ENCODE results near the gene C3orf18. TPM values are rescaled to one million over a fixed set of nuclear protein-coding genes. Genes with fewer than 3 reads are reported as not detected.

The C3orf18 gene
- total and polyA plus RNA-seq, 7 donors, result 7.3 to 30.1 (median 17.0) TPM

- peaks cover 15 to 33% of the 10 kb centered on the region in 2 donors for H3K36me3 ChIP-seq (ENCODE audit: insufficient read depth in 1 of 2, low read depth in 1 of 2)
- DNase-seq (peak in 1 of 2 donors; percentile 67), ATAC-seq (no peak)
- no peaks in the 10 kb centered on the region for H3K9me3 ChIP-seq
- H3K27ac ChIP-seq, result peak overlapping the region; percentile 91
- intact Hi-C loops (cut with DNase I), result no loop called here
- 50 to 71% (median 63%) methylated on average over 29 of the region's 29 CpGs for WGBS, 3 donors
- H3K27me3 ChIP-seq (ENCODE audit: insufficient read depth in 3 of 3, low read length in 2 of 3), result no peaks in the 10 kb centered on the region
- H3K4me3 ChIP-seq, result peak overlapping the region; percentile 89
- peaks cover 81% of the 10 kb centered on the region for H3K4me1 ChIP-seq
- TF ChIP-seq, protein P1, sequence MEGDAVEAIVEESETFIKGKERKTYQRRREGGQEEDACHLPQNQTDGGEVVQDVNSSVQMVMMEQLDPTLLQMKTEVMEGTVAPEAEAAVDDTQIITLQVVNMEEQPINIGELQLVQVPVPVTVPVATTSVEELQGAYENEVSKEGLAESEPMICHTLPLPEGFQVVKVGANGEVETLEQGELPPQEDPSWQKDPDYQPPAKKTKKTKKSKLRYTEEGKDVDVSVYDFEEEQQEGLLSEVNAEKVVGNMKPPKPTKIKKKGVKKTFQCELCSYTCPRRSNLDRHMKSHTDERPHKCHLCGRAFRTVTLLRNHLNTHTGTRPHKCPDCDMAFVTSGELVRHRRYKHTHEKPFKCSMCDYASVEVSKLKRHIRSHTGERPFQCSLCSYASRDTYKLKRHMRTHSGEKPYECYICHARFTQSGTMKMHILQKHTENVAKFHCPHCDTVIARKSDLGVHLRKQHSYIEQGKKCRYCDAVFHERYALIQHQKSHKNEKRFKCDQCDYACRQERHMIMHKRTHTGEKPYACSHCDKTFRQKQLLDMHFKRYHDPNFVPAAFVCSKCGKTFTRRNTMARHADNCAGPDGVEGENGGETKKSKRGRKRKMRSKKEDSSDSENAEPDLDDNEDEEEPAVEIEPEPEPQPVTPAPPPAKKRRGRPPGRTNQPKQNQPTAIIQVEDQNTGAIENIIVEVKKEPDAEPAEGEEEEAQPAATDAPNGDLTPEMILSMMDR (IDR thresholded peaks at IDR 0.05), result no peak
Measured at GRCh38 chr3:50607271-50608091, 39.9 kb upstream of the C3orf18 start.

- ATAC-seq (no peak), DNase-seq (no peak)
- Histone ChIP-seq H3K4me1 (peaks cover 86% of the 10 kb centered on the region), H3K36me3 (ENCODE audit: insufficient read depth in 1 of 2, low read depth in 1 of 2) (peaks cover 15 to 33% of the 10 kb centered on the region in 2 donors), H3K4me3 (peak overlapping the region; percentile 89), H3K27me3 (ENCODE audit: insufficient read depth in 3 of 3, low read length in 2 of 3) (no peaks in the 10 kb centered on the region), H3K27ac (peak overlapping the region; percentile 91), H3K9me3 (no peaks in the 10 kb centered on the region)
- intact Hi-C loops (cut with DNase I), result no loop called here
- WGBS, 3 donors, result 63 to 72% (median 64%) methylated on average over 6 of the region's 6 CpGs
- TF ChIP-seq, protein P1 (IDR thresholded peaks at IDR 0.05), result no peak
Measured at GRCh38 chr3:50606596-50606995, 39.0 kb upstream of the C3orf18 start.

- peak; percentile 12 to 55 (median 34) for ATAC-seq
- no peaks in the 10 kb centered on the region for H3K9me3 ChIP-seq
- TF ChIP-seq, protein P1 (IDR thresholded peaks at IDR 0.05), result no peak
- H3K36me3 ChIP-seq (ENCODE audit: insufficient read depth in 1 of 2, low read depth in 1 of 2), result peaks cover 15 to 33% of the 10 kb centered on the region in 2 donors
- peak overlapping the region; percentile 91 for H3K27ac ChIP-seq
- 31 to 69% (median 33%) methylated on average over 5 of the region's 5 CpGs for WGBS, 3 donors
- intact Hi-C loops (cut with DNase I), result loop anchor here in 1 of 2 donors (2.0 kb wide), 1 partner anchor 23 kb away; no protein-coding TSS in a partner anchor
- peak overlapping the region; percentile 89 for H3K4me3 ChIP-seq
- H3K27me3 ChIP-seq (ENCODE audit: insufficient read depth in 3 of 3, low read length in 2 of 3), result no peaks in the 10 kb centered on the region
- H3K4me1 ChIP-seq, result peaks cover 89% of the 10 kb centered on the region
- peak in 1 of 2 donors; percentile 79 for DNase-seq
Measured at GRCh38 chr3:50605901-50606326, 38.4 kb upstream of the C3orf18 start.

DNA sequence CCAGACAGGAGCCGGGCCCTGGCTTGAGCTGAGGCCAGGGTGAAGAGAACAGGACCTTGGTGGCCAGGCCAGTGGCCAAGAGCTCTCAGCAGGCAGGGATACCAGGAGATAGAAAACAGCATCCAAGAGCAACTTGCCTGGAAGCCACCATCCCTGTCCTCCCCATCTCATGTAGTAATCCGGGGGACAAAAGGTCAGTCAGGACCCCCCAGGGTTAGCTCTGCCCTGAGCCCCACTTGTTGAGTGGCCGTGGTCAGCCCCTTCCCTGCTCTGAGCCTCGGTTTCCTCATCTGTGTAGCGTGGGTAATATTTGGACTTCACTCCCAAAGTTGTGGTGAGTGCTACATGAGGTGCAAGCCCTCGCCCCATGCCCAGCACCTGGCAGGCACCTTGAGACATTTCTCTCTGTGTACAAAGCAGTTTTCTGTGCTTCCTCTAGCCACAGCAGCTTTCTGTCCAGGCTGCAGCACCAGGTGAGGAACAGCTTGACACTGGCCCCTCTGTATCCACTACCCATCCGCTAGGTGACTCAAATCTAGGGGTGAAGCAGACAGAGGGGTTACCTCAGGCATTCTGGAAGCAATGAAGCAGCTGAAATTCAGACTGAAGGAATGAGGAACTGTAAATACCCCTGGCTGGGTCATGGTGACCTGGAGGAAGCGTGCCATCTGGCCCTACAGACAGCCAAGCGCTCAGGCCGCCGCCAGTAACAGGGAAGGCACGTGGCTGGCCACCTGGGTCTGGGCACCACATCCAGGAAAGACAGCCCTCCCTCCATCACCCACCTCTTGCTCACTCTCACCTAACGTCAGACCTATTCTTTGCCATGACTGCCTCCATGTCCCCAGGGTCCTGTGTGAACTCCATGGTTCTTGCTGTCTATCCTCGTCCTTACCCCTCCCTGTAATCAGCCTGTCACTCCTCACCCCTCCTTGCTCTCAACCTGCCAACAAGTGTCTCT lies 37.4 kb upstream of the C3orf18 start:
- intact Hi-C loops (cut with DNase I), result loop anchor here in 1 of 2 donors (2.0 kb wide), 1 partner anchor 22 kb away; no protein-coding TSS in a partner anchor
- peaks cover 89% of the 10 kb centered on the region for H3K4me1 ChIP-seq
- no peaks in the 10 kb centered on the region for H3K9me3 ChIP-seq
- peak overlapping the region; percentile 91 for H3K27ac ChIP-seq
- no peaks in the 10 kb centered on the region for H3K27me3 ChIP-seq (ENCODE audit: insufficient read depth in 3 of 3, low read length in 2 of 3)
- DNase-seq, result peak; percentile 84 to 96
- H3K4me3 ChIP-seq, result peak overlapping the region; percentile 19
- 21 to 46% (median 28%) methylated on average over 13 to 14 of the region's 14 CpGs for WGBS, 3 donors
- TF ChIP-seq, protein P1 (IDR thresholded peaks at IDR 0.05), result no peak
- peaks cover 10 to 33% of the 10 kb centered on the region in 2 donors for H3K36me3 ChIP-seq (ENCODE audit: insufficient read depth in 1 of 2, low read depth in 1 of 2)
- peak; percentile 67 to 76 (median 72) for ATAC-seq

All from psoas muscle (tissue), 8 donors.